WERI-Rb-1 (cell line): Measurements from ENCODE around the gene INSYN2A.

Experiments
- DNase-seq: peaks from one replicate; pipeline ENCODE4 v3.0.0-alpha.2; 2020
- H3K27ac ChIP-seq: fragments of 250-450 bp; sonication (Bioruptor Pico); 2 replicates; pipeline ENCODE4 v1.5.1; 2020; ENCODE audit warnings: mild to moderate bottlenecking, moderate library complexity
- H3K27me3 ChIP-seq: fragments of 250-450 bp; sonication (Bioruptor Pico); 2 replicates; pipeline ENCODE4 v1.5.1; 2021; ENCODE audit warnings: mild to moderate bottlenecking, low read depth, moderate library complexity; ENCODE audit not compliant: insufficient read depth, severe bottlenecking
- H3K36me3 ChIP-seq: fragments of 250-450 bp; sonication (Bioruptor Pico); 2 replicates; pipeline ENCODE4 v1.5.1; 2020; ENCODE audit warnings: mild to moderate bottlenecking, moderate library complexity
- H3K4me3 ChIP-seq: 2 replicates; pipeline ENCODE4 v1.5.1; 2011; ENCODE audit warnings: low read depth, mild to moderate bottlenecking, control low read depth, low read length
- H3K9me3 ChIP-seq: fragments of 250-450 bp; sonication (Bioruptor Pico); 2 replicates; pipeline ENCODE4 v1.5.1; 2021; ENCODE audit warnings: mild to moderate bottlenecking, moderate library complexity; ENCODE audit not compliant: severe bottlenecking
- CTCF ChIP-seq: IDR thresholded peaks from 2 replicates; pipeline ENCODE4 v1.5.1; 2011; ENCODE audit warnings: low read depth, mild to moderate bottlenecking, control low read depth, inconsistent platforms, low read length

The INSYN2A gene

GRCh38 chr10:127194599-127194998 is 1.8 kb downstream of the INSYN2A start:
- no peak for TF ChIP-seq CTCF
- DNase-seq = no peak
- Histone ChIP-seq H3K27me3 (peaks cover 10% of the 10 kb centered on the region), H3K27ac (no peak overlapping the region), H3K4me3 (no peak overlapping the region; the same call in 1 of the 2 replicates), H3K36me3 (no peaks in the 10 kb centered on the region), H3K9me3 (no peaks in the 10 kb centered on the region)

GRCh38 chr10:127194111-127194510 is 2.3 kb downstream of the INSYN2A start:
- H3K9me3 ChIP-seq = no peaks in the 10 kb centered on the region
- peaks cover 10% of the 10 kb centered on the region for H3K27me3 ChIP-seq
- no peak overlapping the region for H3K27ac ChIP-seq
- no peak for TF ChIP-seq CTCF
- no peak for DNase-seq
- no peaks in the 10 kb centered on the region for H3K36me3 ChIP-seq
- H3K4me3 ChIP-seq = no peak overlapping the region

GRCh38 chr10:127193125-127193524 is 3.3 kb downstream of the INSYN2A start:
- Histone ChIP-seq H3K9me3 (no peaks in the 10 kb centered on the region), H3K27ac (no peak overlapping the region), H3K36me3 (no peaks in the 10 kb centered on the region), H3K27me3 (peaks cover 10% of the 10 kb centered on the region), H3K4me3 (no peak overlapping the region)
- no peak for DNase-seq
- no peak for TF ChIP-seq CTCF

GRCh38 chr10:127190427-127190826 is 6.0 kb downstream of the INSYN2A start:
- Histone ChIP-seq H3K9me3 (no peaks in the 10 kb centered on the region), H3K27me3 (peaks cover 5% of the 10 kb centered on the region), H3K27ac (no peak overlapping the region), H3K36me3 (no peaks in the 10 kb centered on the region), H3K4me3 (no peak overlapping the region)
- DNase-seq = no peak
- no peak for TF ChIP-seq CTCF

GRCh38 chr10:127189226-127189625 is 7.2 kb downstream of the INSYN2A start:
- no peak for DNase-seq
- H3K27ac ChIP-seq = no peak overlapping the region
- H3K27me3 ChIP-seq = no peaks in the 10 kb centered on the region
- H3K9me3 ChIP-seq = no peaks in the 10 kb centered on the region
- no peaks in the 10 kb centered on the region for H3K36me3 ChIP-seq
- TF ChIP-seq CTCF = no peak
- no peak overlapping the region for H3K4me3 ChIP-seq

- Histone ChIP-seq H3K27ac (no peak overlapping the region), H3K27me3 (no peaks in the 10 kb centered on the region), H3K36me3 (no peaks in the 10 kb centered on the region), H3K9me3 (no peaks in the 10 kb centered on the region), H3K4me3 (no peak overlapping the region)
- TF ChIP-seq CTCF = no peak
- no peak for DNase-seq
Observed at GRCh38 chr10:127186813-127187212, 9.6 kb downstream of the INSYN2A start.
